GM12878 (cell line): Measurements from ENCODE around the gene TEKT1. TPM values are rescaled to one million over a fixed set of nuclear protein-coding genes. Genes with fewer than 3 reads are reported as not detected.

Source experiments
- ATAC-seq: fragments of 200-7000 bp; cut with Tn5 transposase; 3 replicates; pipeline ENCODE4 v1.9.1; 2020; ENCODE audit warnings: mild to moderate bottlenecking, moderate library complexity
- BruUV-seq: library from RNA; stranded (reverse); fragments of 400-500 nt; replicated peaks from 2 replicates; lab custom pipeline; 2021; lab: Mats Ljungman, UMichigan
- CTCF ChIA-PET: fragments of 300-600 bp; sonication (Branson Sonifier 250); formaldehyde crosslinking; extraction: SDS; loops from one replicate; lab custom pipeline; 2021; ENCODE audit warnings: inconsistent platforms; lab: Yijun Ruan, JAX
- POLR2A ChIA-PET: fragments of 350-600 bp; formaldehyde crosslinking; extraction: SDS; loops from one replicate; lab custom pipeline; 2021; ENCODE audit warnings: inconsistent platforms; lab: Charles Lee
- RAD21 ChIA-PET: fragments of 300-600 bp; sonication (Branson Sonifier 250); formaldehyde crosslinking; loops from one replicate; lab custom pipeline; 2023; ENCODE audit warnings: antibody characterized with exemption; ENCODE audit not compliant: unreplicated experiment; lab: Charles Lee
- SMC1A ChIA-PET: fragments of 300-600 bp; sonication (Branson Sonifier 250); formaldehyde crosslinking; loops from one replicate; lab custom pipeline; 2023; ENCODE audit not compliant: unreplicated experiment, uncharacterized antibody; lab: Charles Lee
- DNase-seq: peaks from one replicate; pipeline ENCODE4 v3.0.0-alpha.2; 2011; ENCODE audit warnings: low read depth, low spot score
- FAIRE-seq: peaks from 3 replicates; lab custom pipeline; 2011; peaks lifted over from hg19 to GRCh38; lab: Jason Lieb, UNC
- H2AFZ ChIP-seq: 2 replicates; pipeline ENCODE4 v1.6.0; 2011; ENCODE audit warnings: low read depth, low read length, control low read depth; ENCODE audit not compliant: control insufficient read depth
- H3K27ac ChIP-seq: 2 replicates; pipeline ENCODE4 v1.5.1; 2011; ENCODE audit warnings: control low read depth; ENCODE audit not compliant: control insufficient read depth, insufficient read depth
- H3K27me3 ChIP-seq, 2 experiments: replicated peaks in 1 of 2; 2 replicates each; pipeline versions ENCODE4 v1.6.0 to v1.6.1; 2011; ENCODE audit warnings: low read length in 1 of 2; ENCODE audit not compliant: control insufficient read depth in 2 of 2, insufficient read depth in 2 of 2
- H3K36me3 ChIP-seq, 2 experiments: 2 replicates each; pipeline ENCODE4 v1.5.1; 2011; ENCODE audit warnings: low read length in 1 of 2; ENCODE audit not compliant: control insufficient read depth in 2 of 2, insufficient read depth in 2 of 2
- H3K4me1 ChIP-seq: 2 replicates; pipeline ENCODE4 v1.6.1; 2011; ENCODE audit warnings: mild to moderate bottlenecking, low read length, moderate library complexity, mixed read lengths; ENCODE audit not compliant: control insufficient read depth, insufficient read depth
- H3K4me2 ChIP-seq: 2 replicates; pipeline ENCODE4 v1.6.0; 2011; ENCODE audit warnings: control low read depth; ENCODE audit not compliant: control insufficient read depth, insufficient read depth
- H3K4me3 ChIP-seq: fragments of 200-600 bp; sonication (generic); 2 replicates; pipeline ENCODE4 v1.5.1; 2016
- H3K79me2 ChIP-seq: 2 replicates; pipeline ENCODE4 v1.6.0; 2011; ENCODE audit warnings: low read length; ENCODE audit not compliant: control insufficient read depth, insufficient read depth
- H3K9ac ChIP-seq: 2 replicates; pipeline ENCODE4 v1.8.0; 2011; ENCODE audit warnings: low read length, control low read depth, mixed read lengths; ENCODE audit not compliant: control insufficient read depth, insufficient read depth
- H3K9me3 ChIP-seq: replicated peaks from 3 replicates; pipeline ENCODE4 v1.5.1; 2011; ENCODE audit warnings: mild to moderate bottlenecking, low read length; ENCODE audit not compliant: control insufficient read depth, insufficient read depth
- H4K20me1 ChIP-seq: 2 replicates; pipeline ENCODE4 v1.6.0; 2011; ENCODE audit not compliant: control insufficient read depth, insufficient read depth
- EED ChIP-seq: sonication (generic); IDR thresholded peaks from 2 replicates; pipeline ENCODE4 v1.6.1; 2016; ENCODE audit warnings: antibody characterized with exemption, low read depth
- SUPT20H ChIP-seq: IDR thresholded peaks from 2 replicates; pipeline ENCODE4 v1.6.1; 2011; ENCODE audit warnings: low read depth, mild to moderate bottlenecking, low read length, moderate library complexity, borderline replicate concordance; ENCODE audit not compliant: control insufficient read depth
- WGBS: methylation state at CpG from one replicate; pipeline ENCODE4 v1.1.6; 2016; ENCODE audit warnings: low lambda C conversion rate; ENCODE audit not compliant: insufficient replicate concordance, insufficient coverage; ENCODE audit errors: missing lambda C conversion rate; 5-methylcytosine and 5-hydroxymethylcytosine counted together
- in situ Hi-C: fragments of 300-500 bp; cut with MboI; formaldehyde crosslinking; loops from 9 replicates; pipeline ENCODE4 v1.14.3; 2018; ENCODE audit warnings: mixed read lengths
- intact Hi-C: fragments of 100-400 bp; cut with micrococcal nuclease; formaldehyde crosslinking; loops from one replicate; pipeline ENCODE4 v1.14.2; 2022; ENCODE audit not compliant: unreplicated experiment
- polyA plus RNA-seq, 11 experiments: library from polyadenylated mRNA; depleted of rRNA in 4 of 11; unstranded in 6 of 11; stranded (reverse) in 5 of 11; fragments of >200 nt; fragmentation: Nextera tagmentation in 4 of 11; fragmentation: Illumina TruSeq in 1 of 11; extraction: Ambion mirVana in 4 of 11; extraction: Trizol in 1 of 11; gene quantifications; 1 replicate in 1 of 11; 2 replicates in 10 of 11; pipeline versions ENCODE4 v1.2.1 to v1.2.3, GENCODE V29; 2011 to 2016; ENCODE audit warnings: inconsistent platforms in 2 of 11, missing spikeins in 2 of 11, low read depth in 1 of 11
- small RNA-seq: library from RNA; depleted of rRNA; stranded (forward); fragments of <200 nt; gene quantifications from one replicate; pipeline ENCODE3, GENCODE V24; 2014
- total RNA-seq, 4 experiments: library from RNA; depleted of rRNA in 3 of 4; stranded (reverse); fragments of >200 nt in 3 of 4; fragmentation: Illumina TruSeq in 1 of 4; extraction: Trizol in 1 of 4; gene quantifications; 2 replicates each; pipeline versions ENCODE4 v1.2.1 to v1.2.3, GENCODE V29; 2013 to 2021
- TF ChIP-seq, protein P1 (sequence below), 3 experiments: IDR thresholded peaks in 2 of 3; conservative IDR thresholded peaks in 1 of 3; 2 replicates each; pipeline ENCODE4 v1.5.1; 2011; ENCODE audit warnings: low read depth in 3 of 3, low read length in 3 of 3, mild to moderate bottlenecking in 3 of 3, control low read depth in 2 of 3, moderate library complexity in 2 of 3, inconsistent platforms in 1 of 3, mixed read lengths in 1 of 3; ENCODE audit not compliant: control insufficient read depth in 2 of 3, insufficient read depth in 1 of 3; ENCODE audit errors: extremely low read depth in 1 of 3
- TF ChIP-seq, protein P2 (sequence below): fragments of 450-650 bp; IDR thresholded peaks from 2 replicates; pipeline ENCODE4 v1.6.1; 2016; ENCODE audit warnings: mild to moderate bottlenecking

The TEKT1 gene
- total and polyA plus RNA-seq, 10 of the 15 experiments (the other 5 are each of a cell fraction or from before 2014, with no cell fraction given): not detected

DNA sequence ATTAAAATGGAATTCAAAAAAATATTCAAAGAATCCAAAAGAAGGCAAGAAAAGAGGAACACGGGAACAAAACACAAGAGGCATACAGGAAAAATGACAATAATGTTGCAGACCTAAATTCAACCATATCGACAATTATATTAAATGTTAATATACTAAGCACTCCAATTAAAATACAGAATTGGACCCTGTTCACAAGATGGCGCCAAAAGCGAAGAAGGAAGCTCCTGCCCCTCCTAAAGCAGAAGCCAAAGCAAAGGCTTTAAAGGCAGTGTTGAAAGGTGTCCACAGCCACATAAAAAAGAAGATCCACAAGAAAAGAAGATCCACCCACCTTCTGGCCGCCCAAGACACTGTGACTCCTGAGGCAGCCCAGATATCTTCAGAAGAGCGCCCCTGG, 82.0 kb downstream of the TEKT1 start:
- FAIRE-seq (no peak), DNase-seq (no peak)
- no TSS peak for BruUV-seq
- H3K27me3 ChIP-seq: no peaks in the 10 kb centered on the region
- in situ Hi-C loops: no loop called here
- CTCF ChIA-PET: interaction anchor here (0.6 to 1.0 kb wide), 2 partner anchors 14 to 299 kb away, joined by 3 read pairs; no protein-coding TSS in a partner anchor
- H3K4me1 ChIP-seq: peaks cover 8% of the 10 kb centered on the region
- H3K4me3 ChIP-seq: no peak overlapping the region
- H3K27ac ChIP-seq: no peak overlapping the region
- TF ChIP-seq SUPT20H: no peak
- TF ChIP-seq, protein P1, sequence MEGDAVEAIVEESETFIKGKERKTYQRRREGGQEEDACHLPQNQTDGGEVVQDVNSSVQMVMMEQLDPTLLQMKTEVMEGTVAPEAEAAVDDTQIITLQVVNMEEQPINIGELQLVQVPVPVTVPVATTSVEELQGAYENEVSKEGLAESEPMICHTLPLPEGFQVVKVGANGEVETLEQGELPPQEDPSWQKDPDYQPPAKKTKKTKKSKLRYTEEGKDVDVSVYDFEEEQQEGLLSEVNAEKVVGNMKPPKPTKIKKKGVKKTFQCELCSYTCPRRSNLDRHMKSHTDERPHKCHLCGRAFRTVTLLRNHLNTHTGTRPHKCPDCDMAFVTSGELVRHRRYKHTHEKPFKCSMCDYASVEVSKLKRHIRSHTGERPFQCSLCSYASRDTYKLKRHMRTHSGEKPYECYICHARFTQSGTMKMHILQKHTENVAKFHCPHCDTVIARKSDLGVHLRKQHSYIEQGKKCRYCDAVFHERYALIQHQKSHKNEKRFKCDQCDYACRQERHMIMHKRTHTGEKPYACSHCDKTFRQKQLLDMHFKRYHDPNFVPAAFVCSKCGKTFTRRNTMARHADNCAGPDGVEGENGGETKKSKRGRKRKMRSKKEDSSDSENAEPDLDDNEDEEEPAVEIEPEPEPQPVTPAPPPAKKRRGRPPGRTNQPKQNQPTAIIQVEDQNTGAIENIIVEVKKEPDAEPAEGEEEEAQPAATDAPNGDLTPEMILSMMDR (IDR thresholded peaks at IDR 0.05 in 2 of 3, conservative IDR thresholded peaks at IDR 0.05 in 1 of 3; ENCODE audit: control insufficient read depth in 2 of 3, extremely low read depth in 1 of 3, insufficient read depth in 1 of 3, low read depth in 3 of 3, low read length in 3 of 3): peak in 1 of 3 experiments; percentile 1; a peak in 1 of 6 replicates
- TF ChIP-seq, all 136 proteins: peak for 1
- SMC1A ChIA-PET: no interaction called here
- Histone ChIP-seq H3K79me2 (no peaks in the 10 kb centered on the region), H4K20me1 (no peaks in the 10 kb centered on the region), H3K36me3 (no peaks in the 10 kb centered on the region), H3K9me3 (no peaks in the 10 kb centered on the region), H3K9ac (no peak overlapping the region), H2AFZ (no peak overlapping the region), H3K4me2 (no peak overlapping the region)
- WGBS: 66% methylated on average over 6 of the region's 6 CpGs
- POLR2A ChIA-PET: no interaction called here
- RAD21 ChIA-PET: no interaction called here
- intact Hi-C loops: no loop called here
- no peak for ATAC-seq

DNA sequence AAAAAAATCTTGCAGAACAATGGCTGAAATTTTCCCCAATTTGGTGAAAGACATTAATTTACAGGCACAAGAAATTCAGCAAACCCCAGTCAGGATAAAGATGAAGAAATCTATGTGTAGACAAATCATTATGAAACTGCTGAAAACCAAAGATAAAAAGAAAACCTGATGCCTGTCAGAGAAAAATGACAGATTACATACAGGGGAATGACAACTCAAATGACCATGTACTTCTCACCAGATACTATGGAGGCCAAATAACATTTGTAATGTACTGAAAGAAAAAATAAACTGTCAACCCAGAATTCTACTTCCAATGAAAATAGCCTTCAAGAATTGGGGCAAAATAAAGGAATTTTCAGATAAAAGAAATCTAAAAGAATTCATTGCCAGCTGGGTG, 82.9 kb downstream of the TEKT1 start:
- no peak for FAIRE-seq
- TF ChIP-seq, protein P2, sequence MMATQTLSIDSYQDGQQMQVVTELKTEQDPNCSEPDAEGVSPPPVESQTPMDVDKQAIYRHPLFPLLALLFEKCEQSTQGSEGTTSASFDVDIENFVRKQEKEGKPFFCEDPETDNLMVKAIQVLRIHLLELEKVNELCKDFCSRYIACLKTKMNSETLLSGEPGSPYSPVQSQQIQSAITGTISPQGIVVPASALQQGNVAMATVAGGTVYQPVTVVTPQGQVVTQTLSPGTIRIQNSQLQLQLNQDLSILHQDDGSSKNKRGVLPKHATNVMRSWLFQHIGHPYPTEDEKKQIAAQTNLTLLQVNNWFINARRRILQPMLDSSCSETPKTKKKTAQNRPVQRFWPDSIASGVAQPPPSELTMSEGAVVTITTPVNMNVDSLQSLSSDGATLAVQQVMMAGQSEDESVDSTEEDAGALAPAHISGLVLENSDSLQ: peak; percentile 62; the same call in 1 of the 2 replicates
- TF ChIP-seq EED: no peak
- intact Hi-C loops: no loop called here
- in situ Hi-C loops: no loop called here
- Histone ChIP-seq H3K27ac (no peak overlapping the region), H3K9me3 (no peaks in the 10 kb centered on the region), H4K20me1 (no peaks in the 10 kb centered on the region), H3K79me2 (no peaks in the 10 kb centered on the region), H3K4me3 (no peak overlapping the region), H3K4me1 (peaks cover 8% of the 10 kb centered on the region), H3K27me3 (no peaks in the 10 kb centered on the region), H3K9ac (no peak overlapping the region), H2AFZ (no peak overlapping the region), H3K36me3 (no peaks in the 10 kb centered on the region), H3K4me2 (no peak overlapping the region)
- RAD21 ChIA-PET: no interaction called here
- POLR2A ChIA-PET: no interaction called here
- no TSS peak for BruUV-seq
- SMC1A ChIA-PET: no interaction called here
- no peak for DNase-seq
- CTCF ChIA-PET: no interaction called here
- ATAC-seq: no peak

Small RNA genes within 50 kb of the gene (small RNA-seq; reads per million reads assigned to genes)
- not detected for gene AC004706.2

Other genes with a start within 250 kb of the TEKT1 start
Only the 7 nearest of the 13 such genes appear.
- gene MED31, start 180.1 kb downstream of the TEKT1 start, total RNA-seq (2014; rRNA removed): 14.4 and 17.7 TPM in 2 replicates
- 14.9 and 16.4 TPM in 2 replicates for gene MED31, start 180.1 kb downstream of the TEKT1 start, total RNA-seq (2014; rRNA removed; fragmentation: Illumina TruSeq; extraction: Trizol)
- gene MED31, start 180.1 kb downstream of the TEKT1 start, total RNA-seq (2021): 16.8 and 17.7 TPM in 2 replicates
- 43.9 and 64.6 TPM in 2 replicates for gene MED31, start 180.1 kb downstream of the TEKT1 start, polyA plus RNA-seq (2011; rRNA removed)
- gene MED31, start 180.1 kb downstream of the TEKT1 start, polyA plus RNA-seq (2014; fragmentation: Illumina TruSeq; extraction: Trizol): 16.7 and 32.6 TPM in 2 replicates
- 10 to 100 TPM; 46.1 to 51.1 TPM for gene MED31, start 180.1 kb downstream of the TEKT1 start, polyA plus RNA-seq (2014; fragmentation: Nextera tagmentation; extraction: Ambion mirVana)
- gene MED31, start 180.1 kb downstream of the TEKT1 start, polyA plus RNA-seq (2014; rRNA removed): 22.2 and 25.3 TPM in 2 replicates
- 10 to 100 TPM; 70.7 to 71.1 TPM for gene MED31, start 180.1 kb downstream of the TEKT1 start, polyA plus RNA-seq (2016; fragmentation: Nextera tagmentation; extraction: Ambion mirVana)
- gene C17orf100, start 180.0 kb downstream of the TEKT1 start, total RNA-seq (2014; rRNA removed): 1.2 and 1.6 TPM in 2 replicates
- gene C17orf100, start 180.0 kb downstream of the TEKT1 start, total RNA-seq (2014; rRNA removed; fragmentation: Illumina TruSeq; extraction: Trizol): 1.3 and 1.6 TPM in 2 replicates
- 2.1 and 3.2 TPM in 2 replicates for gene C17orf100, start 180.0 kb downstream of the TEKT1 start, total RNA-seq (2021)
- gene C17orf100, start 180.0 kb downstream of the TEKT1 start, polyA plus RNA-seq (2011; rRNA removed): 1.5 and 1.6 TPM in 2 replicates
- 2.2 and 2.7 TPM in 2 replicates for gene C17orf100, start 180.0 kb downstream of the TEKT1 start, polyA plus RNA-seq (2014; fragmentation: Illumina TruSeq; extraction: Trizol)
- 1 to 10 TPM in 1 of 2 experiments, under 1 TPM in 1; 0.84 to 1.5 TPM for gene C17orf100, start 180.0 kb downstream of the TEKT1 start, polyA plus RNA-seq (2014; fragmentation: Nextera tagmentation; extraction: Ambion mirVana)
- 3.9 and 4.2 TPM in 2 replicates for gene C17orf100, start 180.0 kb downstream of the TEKT1 start, polyA plus RNA-seq (2014; rRNA removed)
- gene C17orf100, start 180.0 kb downstream of the TEKT1 start, polyA plus RNA-seq (2016; fragmentation: Nextera tagmentation; extraction: Ambion mirVana): 1 to 10 TPM; 4.1 to 4.7 TPM
- gene SLC13A5, start 118.4 kb downstream of the TEKT1 start, total RNA-seq (2014; rRNA removed): not detected in 2 replicates
- gene SLC13A5, start 118.4 kb downstream of the TEKT1 start, total RNA-seq (2014; rRNA removed; fragmentation: Illumina TruSeq; extraction: Trizol): not detected in 2 replicates
- 0.23 TPM in 1 of 2 replicates, not detected in the other for gene SLC13A5, start 118.4 kb downstream of the TEKT1 start, total RNA-seq (2021)
- gene SLC13A5, start 118.4 kb downstream of the TEKT1 start, polyA plus RNA-seq (2011; rRNA removed): not detected in 2 replicates
- gene SLC13A5, start 118.4 kb downstream of the TEKT1 start, polyA plus RNA-seq (2014; fragmentation: Illumina TruSeq; extraction: Trizol): not detected in 2 replicates
- gene SLC13A5, start 118.4 kb downstream of the TEKT1 start, polyA plus RNA-seq (2014; fragmentation: Nextera tagmentation; extraction: Ambion mirVana): not detected
- gene SLC13A5, start 118.4 kb downstream of the TEKT1 start, polyA plus RNA-seq (2014; rRNA removed): not detected in 2 replicates
- not detected for gene SLC13A5, start 118.4 kb downstream of the TEKT1 start, polyA plus RNA-seq (2016; fragmentation: Nextera tagmentation; extraction: Ambion mirVana)
- gene XAF1, start 75.7 kb downstream of the TEKT1 start, total RNA-seq (2014; rRNA removed): 48.9 and 58.3 TPM in 2 replicates
- gene XAF1, start 75.7 kb downstream of the TEKT1 start, total RNA-seq (2014; rRNA removed; fragmentation: Illumina TruSeq; extraction: Trizol): 58.1 and 71.7 TPM in 2 replicates
- gene XAF1, start 75.7 kb downstream of the TEKT1 start, total RNA-seq (2021): 43.7 and 49.0 TPM in 2 replicates
- gene XAF1, start 75.7 kb downstream of the TEKT1 start, polyA plus RNA-seq (2011; rRNA removed): 50.0 and 56.3 TPM in 2 replicates
- gene XAF1, start 75.7 kb downstream of the TEKT1 start, polyA plus RNA-seq (2014; fragmentation: Illumina TruSeq; extraction: Trizol): 59.1 and 73.2 TPM in 2 replicates
- gene XAF1, start 75.7 kb downstream of the TEKT1 start, polyA plus RNA-seq (2014; fragmentation: Nextera tagmentation; extraction: Ambion mirVana): 10 to 100 TPM; 16.3 to 25.0 TPM
- gene XAF1, start 75.7 kb downstream of the TEKT1 start, polyA plus RNA-seq (2014; rRNA removed): 39.2 and 40.3 TPM in 2 replicates
- 10 to 100 TPM; 19.6 to 23.3 TPM for gene XAF1, start 75.7 kb downstream of the TEKT1 start, polyA plus RNA-seq (2016; fragmentation: Nextera tagmentation; extraction: Ambion mirVana)
- 0.11 TPM in 1 of 2 replicates, not detected in the other for gene FBXO39, start 55.5 kb downstream of the TEKT1 start, total RNA-seq (2014; rRNA removed)
- 0.18 TPM in 1 of 2 replicates, not detected in the other for gene FBXO39, start 55.5 kb downstream of the TEKT1 start, total RNA-seq (2014; rRNA removed; fragmentation: Illumina TruSeq; extraction: Trizol)
- gene FBXO39, start 55.5 kb downstream of the TEKT1 start, total RNA-seq (2021): not detected in 2 replicates
- 0.62 and 0.65 TPM in 2 replicates for gene FBXO39, start 55.5 kb downstream of the TEKT1 start, polyA plus RNA-seq (2011; rRNA removed)
- 0.13 TPM in 1 of 2 replicates, not detected in the other for gene FBXO39, start 55.5 kb downstream of the TEKT1 start, polyA plus RNA-seq (2014; fragmentation: Illumina TruSeq; extraction: Trizol)
- under 1 TPM in 1 of 2 experiments, not detected in 1; 0.05 TPM for gene FBXO39, start 55.5 kb downstream of the TEKT1 start, polyA plus RNA-seq (2014; fragmentation: Nextera tagmentation; extraction: Ambion mirVana)
- gene FBXO39, start 55.5 kb downstream of the TEKT1 start, polyA plus RNA-seq (2014; rRNA removed): 0.15 TPM in 1 of 2 replicates, not detected in the other
- not detected for gene FBXO39, start 55.5 kb downstream of the TEKT1 start, polyA plus RNA-seq (2016; fragmentation: Nextera tagmentation; extraction: Ambion mirVana)
- gene ALOX12, start 164.3 kb upstream of the TEKT1 start, total RNA-seq (2014; rRNA removed): not detected in 2 replicates
- not detected in 2 replicates for gene ALOX12, start 164.3 kb upstream of the TEKT1 start, total RNA-seq (2014; rRNA removed; fragmentation: Illumina TruSeq; extraction: Trizol)
- gene ALOX12, start 164.3 kb upstream of the TEKT1 start, total RNA-seq (2021): not detected in 2 replicates
- not detected in 2 replicates for gene ALOX12, start 164.3 kb upstream of the TEKT1 start, polyA plus RNA-seq (2011; rRNA removed)
- gene ALOX12, start 164.3 kb upstream of the TEKT1 start, polyA plus RNA-seq (2014; fragmentation: Illumina TruSeq; extraction: Trizol): not detected in 2 replicates
- gene ALOX12, start 164.3 kb upstream of the TEKT1 start, polyA plus RNA-seq (2014; fragmentation: Nextera tagmentation; extraction: Ambion mirVana): under 1 TPM; 0.23 to 0.51 TPM
- not detected in 2 replicates for gene ALOX12, start 164.3 kb upstream of the TEKT1 start, polyA plus RNA-seq (2014; rRNA removed)
- gene ALOX12, start 164.3 kb upstream of the TEKT1 start, polyA plus RNA-seq (2016; fragmentation: Nextera tagmentation; extraction: Ambion mirVana): under 1 TPM; 0.64 to 0.82 TPM
- gene RNASEK, start 180.9 kb upstream of the TEKT1 start, total RNA-seq (2014; rRNA removed): 247 and 253 TPM in 2 replicates
- gene RNASEK, start 180.9 kb upstream of the TEKT1 start, total RNA-seq (2014; rRNA removed; fragmentation: Illumina TruSeq; extraction: Trizol): 96.6 and 106 TPM in 2 replicates
- gene RNASEK, start 180.9 kb upstream of the TEKT1 start, total RNA-seq (2021): 171 and 175 TPM in 2 replicates
- 54.4 and 97.4 TPM in 2 replicates for gene RNASEK, start 180.9 kb upstream of the TEKT1 start, polyA plus RNA-seq (2011; rRNA removed)
- 87.0 and 218 TPM in 2 replicates for gene RNASEK, start 180.9 kb upstream of the TEKT1 start, polyA plus RNA-seq (2014; fragmentation: Illumina TruSeq; extraction: Trizol)
- gene RNASEK, start 180.9 kb upstream of the TEKT1 start, polyA plus RNA-seq (2014; fragmentation: Nextera tagmentation; extraction: Ambion mirVana): 100 to 1,000 TPM; 108 to 150 TPM
- 202 and 223 TPM in 2 replicates for gene RNASEK, start 180.9 kb upstream of the TEKT1 start, polyA plus RNA-seq (2014; rRNA removed)
- gene RNASEK, start 180.9 kb upstream of the TEKT1 start, polyA plus RNA-seq (2016; fragmentation: Nextera tagmentation; extraction: Ambion mirVana): 100 to 1,000 TPM; 342 to 345 TPM